D721Med (cell line): ENCODE measurements around the gene AP1M1.

Experiments
- DNase-seq: peaks from one replicate; pipeline ENCODE4 v3.0.0; 2011; ENCODE audit warnings: low spot score; ENCODE audit not compliant: insufficient read length
- FAIRE-seq: peaks from 2 replicates; lab custom pipeline; 2011; peaks lifted over from hg19 to GRCh38; lab: Jason Lieb, UNC
- TF ChIP-seq, protein P1 (sequence below): IDR thresholded peaks from 2 replicates; pipeline ENCODE4 v1.5.1; 2012; ENCODE audit warnings: mild to moderate bottlenecking, control low read depth; ENCODE audit not compliant: insufficient read depth; ENCODE audit errors: missing control alignments

Gene AP1M1

DNA sequence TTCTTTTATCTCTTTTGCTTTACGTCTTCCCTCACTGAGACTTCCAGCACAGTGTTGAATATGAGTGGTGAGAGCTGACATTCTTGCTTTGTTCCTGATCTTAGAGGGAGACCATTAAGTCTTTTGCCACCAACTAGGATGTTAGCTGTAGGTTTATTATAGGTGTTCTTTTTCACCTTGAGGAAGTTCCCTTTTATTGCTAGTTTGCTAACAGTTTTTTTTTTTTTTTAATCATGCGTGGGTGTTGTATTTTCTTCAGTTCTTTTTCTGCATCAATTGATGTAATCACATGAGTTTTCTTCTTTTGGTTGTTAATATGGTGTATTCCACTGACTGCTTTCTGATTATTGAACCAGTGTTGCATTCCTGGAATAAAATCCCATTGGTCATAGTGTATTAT lies 21.1 kb downstream of the AP1M1 start:
- TF ChIP-seq, protein P1, sequence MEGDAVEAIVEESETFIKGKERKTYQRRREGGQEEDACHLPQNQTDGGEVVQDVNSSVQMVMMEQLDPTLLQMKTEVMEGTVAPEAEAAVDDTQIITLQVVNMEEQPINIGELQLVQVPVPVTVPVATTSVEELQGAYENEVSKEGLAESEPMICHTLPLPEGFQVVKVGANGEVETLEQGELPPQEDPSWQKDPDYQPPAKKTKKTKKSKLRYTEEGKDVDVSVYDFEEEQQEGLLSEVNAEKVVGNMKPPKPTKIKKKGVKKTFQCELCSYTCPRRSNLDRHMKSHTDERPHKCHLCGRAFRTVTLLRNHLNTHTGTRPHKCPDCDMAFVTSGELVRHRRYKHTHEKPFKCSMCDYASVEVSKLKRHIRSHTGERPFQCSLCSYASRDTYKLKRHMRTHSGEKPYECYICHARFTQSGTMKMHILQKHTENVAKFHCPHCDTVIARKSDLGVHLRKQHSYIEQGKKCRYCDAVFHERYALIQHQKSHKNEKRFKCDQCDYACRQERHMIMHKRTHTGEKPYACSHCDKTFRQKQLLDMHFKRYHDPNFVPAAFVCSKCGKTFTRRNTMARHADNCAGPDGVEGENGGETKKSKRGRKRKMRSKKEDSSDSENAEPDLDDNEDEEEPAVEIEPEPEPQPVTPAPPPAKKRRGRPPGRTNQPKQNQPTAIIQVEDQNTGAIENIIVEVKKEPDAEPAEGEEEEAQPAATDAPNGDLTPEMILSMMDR = no peak
- FAIRE-seq (no peak), DNase-seq (no peak)

GRCh38 chr19:16222806-16223205 lies 25.1 kb downstream of the AP1M1 start:
- TF ChIP-seq, protein P1 = no peak
- no peak for DNase-seq
- FAIRE-seq = no peak

GRCh38 chr19:16223746-16224145 lies 26.0 kb downstream of the AP1M1 start:
- DNase-seq (no peak), FAIRE-seq (no peak)
- TF ChIP-seq, protein P1 = no peak

DNA sequence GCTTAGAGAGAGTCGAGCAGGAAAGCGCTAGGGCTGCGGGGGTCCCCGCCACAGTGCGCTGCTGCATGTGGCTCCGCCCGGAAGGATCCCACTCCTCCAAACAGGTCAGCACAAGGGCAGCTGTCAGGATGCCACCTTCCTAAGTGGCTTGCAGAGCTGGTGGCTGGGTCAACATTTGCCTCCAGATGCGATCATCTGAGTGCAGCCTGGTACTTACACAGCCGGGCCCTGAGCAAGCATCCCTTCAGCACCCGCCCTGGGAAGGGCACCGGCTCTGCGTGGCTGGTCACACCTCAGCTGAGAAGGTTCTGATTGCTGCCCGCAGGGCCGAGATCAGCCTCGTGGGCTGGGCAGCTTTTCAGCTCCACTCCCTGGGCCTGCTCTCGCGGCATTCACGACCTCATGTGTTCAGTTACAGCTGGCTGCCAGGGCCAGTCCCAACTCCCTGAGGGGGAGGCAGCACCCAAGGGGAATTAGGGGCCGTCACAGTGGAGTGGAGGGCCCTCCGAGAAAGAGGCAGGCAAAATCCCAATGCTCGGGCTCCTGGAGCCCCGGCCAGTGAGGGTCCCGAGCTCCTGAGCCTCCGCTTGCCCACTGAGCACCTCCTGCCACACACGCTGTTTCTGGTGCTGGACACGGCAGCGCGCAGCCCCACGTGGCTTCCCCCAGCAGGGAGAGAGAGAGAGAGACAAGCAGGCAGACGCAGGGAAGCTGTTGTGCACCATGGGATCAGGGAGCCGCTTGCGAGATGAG lies 26.8 kb downstream of the AP1M1 start:
- TF ChIP-seq, protein P1 = no peak
- DNase-seq (no peak), FAIRE-seq (no peak)

DNA sequence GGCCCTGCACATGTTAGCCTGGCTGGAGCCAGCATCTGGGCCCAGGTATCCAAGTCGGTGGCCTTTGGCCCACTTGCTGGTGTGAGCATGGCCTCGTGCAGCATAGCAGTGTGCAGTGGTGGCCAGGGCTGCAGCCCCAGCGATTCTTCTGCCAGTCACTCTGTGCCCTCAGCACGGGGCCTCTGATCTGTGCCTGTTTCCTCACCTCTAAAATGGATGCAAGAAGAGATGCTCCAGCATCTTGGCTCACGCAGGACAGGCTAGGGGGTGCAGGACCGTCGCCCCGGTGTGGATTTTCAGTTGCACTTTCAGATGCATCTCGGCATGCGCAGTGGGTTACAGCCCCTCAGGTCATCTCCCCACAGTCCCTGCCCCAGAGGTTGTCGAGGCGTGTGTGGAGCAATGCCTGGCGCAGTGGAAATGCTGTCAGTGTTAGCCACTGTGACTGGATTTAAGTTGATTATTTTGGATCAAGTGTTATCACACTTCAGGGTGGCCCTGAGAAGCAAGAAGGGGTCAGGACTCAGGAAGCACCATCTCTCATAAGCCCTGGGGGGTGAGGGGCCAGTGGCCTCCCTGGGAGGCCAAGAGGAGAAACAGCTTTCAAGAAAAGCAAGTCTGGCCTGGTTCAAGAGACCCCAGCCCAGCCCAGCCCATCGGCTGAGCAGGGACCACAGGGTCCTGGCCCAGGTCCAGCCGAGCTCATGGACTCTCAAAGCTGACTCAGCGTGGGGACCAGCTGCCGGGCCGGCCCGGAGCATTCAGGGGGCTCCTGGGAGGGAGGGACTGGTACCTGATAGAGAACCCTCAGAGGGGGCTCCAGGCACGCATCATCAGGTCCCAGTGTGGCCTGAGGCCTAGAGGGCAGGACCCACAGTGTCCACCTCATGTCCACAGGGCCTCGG lies 27.8 kb downstream of the AP1M1 start:
- TF ChIP-seq, protein P1 = no peak
- no peak for DNase-seq
- FAIRE-seq = no peak

DNA sequence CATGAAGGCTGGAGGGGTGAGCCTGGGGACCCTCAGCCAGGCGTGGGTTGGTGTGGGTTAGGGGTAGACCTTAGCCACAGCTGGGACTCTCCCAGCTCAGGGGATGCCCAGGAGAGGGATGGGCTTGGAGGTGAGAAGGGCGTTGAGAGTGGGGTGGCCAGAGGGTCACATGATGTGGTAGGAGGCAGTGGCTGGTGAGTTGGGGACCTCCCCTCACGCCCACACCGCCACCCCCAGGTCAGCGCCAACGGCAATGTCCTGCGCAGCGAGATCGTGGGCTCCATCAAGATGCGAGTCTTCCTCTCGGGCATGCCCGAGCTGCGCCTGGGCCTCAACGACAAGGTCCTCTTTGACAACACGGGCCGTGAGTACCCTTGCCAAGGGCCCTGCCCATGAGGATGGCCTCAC lies 28.5 kb downstream of the AP1M1 start:
- DNase-seq (no peak), FAIRE-seq (no peak)
- TF ChIP-seq, protein P1 = no peak
